Activated CD8-positive, alpha-beta memory T cell treated with anti-CD3 and anti-CD28 coated beads for 36 hours (primary cell): Measurements from ENCODE around the gene OBSCN. TPM values are rescaled to one million over a fixed set of nuclear protein-coding genes. Genes with fewer than 3 reads are reported as not detected.

Source experiments
- CTCF ChIA-PET: fragments of 350-600 bp; sonication (Branson Sonifier 250); formaldehyde crosslinking; loops from one replicate; lab custom pipeline; 2021; ENCODE audit warnings: antibody characterized with exemption; lab: Charles Lee
- POLR2A ChIA-PET: fragments of 350-600 bp; sonication (Branson Sonifier 250); formaldehyde crosslinking; loops from one replicate; lab custom pipeline; 2021; ENCODE audit warnings: antibody characterized with exemption; lab: Charles Lee
- total RNA-seq, 2 experiments: library from RNA; stranded (reverse); gene quantifications; one replicate each; pipeline ENCODE4 v1.2.3, GENCODE V29; 2021

The OBSCN gene
- total RNA-seq, 2 experiments from 2014 or later, result 8.3 to 10.1 TPM

GRCh38 chr1:228374711-228375577, 167.1 kb downstream of the OBSCN start:
- POLR2A ChIA-PET, result no interaction called here
- CTCF ChIA-PET, result no interaction called here

- ChIA-PET POLR2A (no interaction called here), CTCF (no interaction called here)
Observed at GRCh38 chr1:228375578-228376261, 167.9 kb downstream of the OBSCN start.

- ChIA-PET CTCF (no interaction called here), POLR2A (no interaction called here)
Observed at GRCh38 chr1:228376262-228376628, 168.4 kb downstream of the OBSCN start.

GRCh38 chr1:228376651-228377631, 169.1 kb downstream of the OBSCN start:
- ChIA-PET CTCF (no interaction called here), POLR2A (interaction anchor here (0.5 kb wide), 1 partner anchor 30 kb away, joined by 10 read pairs; the partner anchor contains the start of gene TRIM11)

- ChIA-PET CTCF (no interaction called here), POLR2A (interaction anchor here (0.5 to 0.6 kb wide), 2 partner anchors 29 to 35 kb away, joined by 5 to 10 read pairs; partner anchors contain the start of gene TRIM11)
Observed at GRCh38 chr1:228377664-228378089, 169.8 kb downstream of the OBSCN start.

- CTCF ChIA-PET, result no interaction called here
- POLR2A ChIA-PET, result interaction anchor here (0.6 kb wide), 1 partner anchor 34 kb away, joined by 5 read pairs; no protein-coding TSS in a partner anchor
Observed at GRCh38 chr1:228378090-228378872, 170.4 kb downstream of the OBSCN start.

GRCh38 chr1:228378873-228379460, 171.1 kb downstream of the OBSCN start:
- CTCF ChIA-PET, result interaction anchor here (0.8 kb wide), 2 partner anchors 14 to 79 kb away, joined by 4 read pairs; a partner anchor contains a TSS
- POLR2A ChIA-PET, result interaction anchor here (0.5 kb wide), 1 partner anchor 293 kb away, joined by 3 read pairs; no protein-coding TSS in a partner anchor

GRCh38 chr1:228379666-228380065, 171.8 kb downstream of the OBSCN start:
- POLR2A ChIA-PET, result no interaction called here
- CTCF ChIA-PET, result interaction anchor here (0.8 kb wide), 2 partner anchors 14 to 79 kb away, joined by 4 read pairs; a partner anchor contains a TSS

GRCh38 chr1:228381356-228381755, 173.5 kb downstream of the OBSCN start:
- CTCF ChIA-PET, result no interaction called here
- POLR2A ChIA-PET, result interaction anchor here (0.7 kb wide), 1 partner anchor 91 kb away, joined by 6 read pairs; no protein-coding TSS in a partner anchor

GRCh38 chr1:228383773-228384172, 175.9 kb downstream of the OBSCN start:
- POLR2A ChIA-PET, result no interaction called here
- CTCF ChIA-PET, result interaction anchor here (1.0 kb wide), 1 partner anchor 21 kb away, joined by 4 read pairs; no protein-coding TSS in a partner anchor

GRCh38 chr1:228385232-228385631, 177.4 kb downstream of the OBSCN start:
- ChIA-PET CTCF (no interaction called here), POLR2A (no interaction called here)

GRCh38 chr1:228387321-228387720, 179.5 kb downstream of the OBSCN start:
- ChIA-PET CTCF (no interaction called here), POLR2A (interaction anchor here (1.0 kb wide), 1 partner anchor 20 kb away, joined by 5 read pairs; the partner anchor contains the start of gene TRIM11)

GRCh38 chr1:228390649-228391048, 182.8 kb downstream of the OBSCN start:
- ChIA-PET CTCF (no interaction called here), POLR2A (no interaction called here)

GRCh38 chr1:228391411-228392020, 183.7 kb downstream of the OBSCN start:
- POLR2A ChIA-PET, result no interaction called here
- CTCF ChIA-PET, result no interaction called here

- CTCF ChIA-PET, result interaction anchor here (0.6 to 0.9 kb wide), 2 partner anchors 67 to 225 kb away, joined by 3 read pairs; no protein-coding TSS in a partner anchor
- POLR2A ChIA-PET, result no interaction called here
Observed at GRCh38 chr1:228392111-228392936, 184.5 kb downstream of the OBSCN start.

- ChIA-PET CTCF (interaction anchor here (0.6 to 1.0 kb wide), 3 partner anchors 14 to 226 kb away, joined by 3 to 4 read pairs (median 3); no protein-coding TSS in a partner anchor), POLR2A (no interaction called here)
Observed at GRCh38 chr1:228393268-228393701, 185.4 kb downstream of the OBSCN start.
